Measurements from ENCODE around the gene MGMT.

MGMT gene

GRCh38 chr10:129506101-129506797, 39.2 kb downstream of the MGMT start:
- Histone ChIP-seq H3K4me2 (ENCODE audit: insufficient read depth, low read length) (no peak overlapping the region), H3K79me2 (ENCODE audit: insufficient read depth, low read length) (peaks cover 69% of the 10 kb centered on the region), H4K20me1 (ENCODE audit: insufficient read depth, low read length) (peaks cover 11% of the 10 kb centered on the region), H2AFZ (ENCODE audit: low read depth, low read length) (no peak overlapping the region), H3K4me1 (ENCODE audit: insufficient read depth, low read length) (no peaks in the 10 kb centered on the region), H3K36me3 (ENCODE audit: insufficient read depth, low read length) (no peaks in the 10 kb centered on the region), H3K9ac (ENCODE audit: low read depth, low read length) (no peak overlapping the region), H3K9me3 (ENCODE audit: insufficient read depth, low read length, severe bottlenecking) (peaks cover 8% of the 10 kb centered on the region), H3K27ac (ENCODE audit: low read length) (no peak overlapping the region), H3K27me3 (ENCODE audit: insufficient read depth, low read length, poor library complexity) (no peaks in the 10 kb centered on the region), H3K4me3 (ENCODE audit: low read depth in 1 of 2, low read length in 2 of 2) (no peak overlapping the region)
- TF ChIP-seq CTCF (IDR thresholded peaks at IDR 0.05; ENCODE audit: borderline replicate concordance, extremely low read depth, low read length, poor library complexity, severe bottlenecking) = no peak
- TF ChIP-seq EZH2 (IDR thresholded peaks at IDR 0.05; ENCODE audit: borderline replicate concordance, low read depth, low read length, severe bottlenecking) = no peak
- DNase-seq = no peak
- no peak for ATAC-seq (ENCODE audit: insufficient read depth, low read depth)

- Histone ChIP-seq H4K20me1 (ENCODE audit: insufficient read depth, low read length) (peaks cover 3% of the 10 kb centered on the region), H3K9me3 (ENCODE audit: insufficient read depth, low read length, severe bottlenecking) (peaks cover 8% of the 10 kb centered on the region), H3K9ac (ENCODE audit: low read depth, low read length) (no peak overlapping the region), H3K79me2 (ENCODE audit: insufficient read depth, low read length) (peaks cover 63% of the 10 kb centered on the region), H2AFZ (ENCODE audit: low read depth, low read length) (no peak overlapping the region), H3K36me3 (ENCODE audit: insufficient read depth, low read length) (no peaks in the 10 kb centered on the region), H3K4me2 (ENCODE audit: insufficient read depth, low read length) (no peak overlapping the region), H3K27me3 (ENCODE audit: insufficient read depth, low read length, poor library complexity) (no peaks in the 10 kb centered on the region), H3K4me1 (ENCODE audit: insufficient read depth, low read length) (no peaks in the 10 kb centered on the region), H3K4me3 (ENCODE audit: low read depth in 1 of 2, low read length in 2 of 2) (no peak overlapping the region), H3K27ac (ENCODE audit: low read length) (no peak overlapping the region)
- DNase-seq = no peak
- ATAC-seq (ENCODE audit: insufficient read depth, low read depth) = no peak
- TF ChIP-seq CTCF (IDR thresholded peaks at IDR 0.05; ENCODE audit: borderline replicate concordance, extremely low read depth, low read length, poor library complexity, severe bottlenecking) (no peak), EZH2 (IDR thresholded peaks at IDR 0.05; ENCODE audit: borderline replicate concordance, low read depth, low read length, severe bottlenecking) (no peak)
Measured at GRCh38 chr10:129507216-129507889, 40.3 kb downstream of the MGMT start.

DNA sequence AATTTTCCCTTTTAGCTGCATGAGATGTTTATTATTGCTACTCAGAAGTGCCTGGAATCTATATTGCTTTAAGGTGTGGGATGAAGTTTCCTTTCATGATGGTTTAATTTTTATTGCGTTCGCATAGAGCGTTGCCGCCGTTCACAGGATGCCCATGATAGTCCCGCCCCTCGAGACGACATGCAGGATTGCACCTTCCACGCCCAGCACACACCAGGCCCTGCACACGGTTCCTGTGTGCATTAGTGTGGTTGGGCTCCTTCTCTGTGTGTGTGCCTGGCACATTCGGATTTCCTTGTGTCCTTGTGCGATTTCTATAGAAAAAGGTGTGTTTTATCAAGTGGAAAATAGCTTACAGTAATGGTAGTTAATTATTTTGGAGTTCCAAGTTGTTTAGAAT, 42.1 kb downstream of the MGMT start:
- no peak for DNase-seq
- H2AFZ ChIP-seq (ENCODE audit: low read depth, low read length) = no peak overlapping the region
- no peak overlapping the region for H3K9ac ChIP-seq (ENCODE audit: low read depth, low read length)
- H3K27me3 ChIP-seq (ENCODE audit: insufficient read depth, low read length, poor library complexity) = no peaks in the 10 kb centered on the region
- no peak overlapping the region for H3K4me2 ChIP-seq (ENCODE audit: insufficient read depth, low read length)
- no peak for ATAC-seq (ENCODE audit: insufficient read depth, low read depth)
- H3K4me3 ChIP-seq (ENCODE audit: low read depth in 1 of 2, low read length in 2 of 2) = no peak overlapping the region
- H3K27ac ChIP-seq (ENCODE audit: low read length) = no peak overlapping the region
- peaks cover 66% of the 10 kb centered on the region for H3K79me2 ChIP-seq (ENCODE audit: insufficient read depth, low read length)
- TF ChIP-seq EZH2 (IDR thresholded peaks at IDR 0.05; ENCODE audit: borderline replicate concordance, low read depth, low read length, severe bottlenecking) (no peak), CTCF (IDR thresholded peaks at IDR 0.05; ENCODE audit: borderline replicate concordance, extremely low read depth, low read length, poor library complexity, severe bottlenecking) (no peak)
- no peaks in the 10 kb centered on the region for H3K36me3 ChIP-seq (ENCODE audit: insufficient read depth, low read length)
- H4K20me1 ChIP-seq (ENCODE audit: insufficient read depth, low read length) = peaks cover 3% of the 10 kb centered on the region
- H3K9me3 ChIP-seq (ENCODE audit: insufficient read depth, low read length, severe bottlenecking) = peaks cover 8% of the 10 kb centered on the region
- no peaks in the 10 kb centered on the region for H3K4me1 ChIP-seq (ENCODE audit: insufficient read depth, low read length)
